HEK293 (cell line): ENCODE results near the gene PCDHB8.
"Not testable (repeated sequence)": the region's sequence is repeated elsewhere in the genome, so short reads cannot be mapped to it uniquely, and the experiment has no call there.

Experiments
- TCF7L2 ChIP-seq: IDR thresholded peaks from 2 replicates; pipeline ENCODE4 v1.6.1; 2011; ENCODE audit warnings: low read depth, mild to moderate bottlenecking, inconsistent platforms, low read length, moderate library complexity, borderline replicate concordance
- ZNF239 ChIP-seq: fragments of 450-650 bp; formaldehyde crosslinking; IDR thresholded peaks from 2 replicates; pipeline ENCODE4 v1.5.1; 2016; ENCODE audit warnings: missing biosample characterization, missing genetic modification characterization
- ZNF426 ChIP-seq: fragments of 450-650 bp; formaldehyde crosslinking; IDR thresholded peaks from 2 replicates; pipeline ENCODE4 v1.5.1; 2017; ENCODE audit warnings: missing biosample characterization, missing genetic modification characterization, mild to moderate bottlenecking, inconsistent platforms, moderate library complexity
- ZNF76 ChIP-seq: fragments of 450-650 bp; formaldehyde crosslinking; IDR thresholded peaks from 2 replicates; pipeline ENCODE4; 2016; ENCODE audit warnings: low read depth, missing biosample characterization, missing genetic modification characterization, borderline replicate concordance
- TF ChIP-seq, protein P1 (sequence below): fragments of 450-650 bp; formaldehyde crosslinking; IDR thresholded peaks from 2 replicates; pipeline ENCODE4 v1.5.1; 2016; ENCODE audit warnings: missing biosample characterization, missing genetic modification characterization

DNA sequence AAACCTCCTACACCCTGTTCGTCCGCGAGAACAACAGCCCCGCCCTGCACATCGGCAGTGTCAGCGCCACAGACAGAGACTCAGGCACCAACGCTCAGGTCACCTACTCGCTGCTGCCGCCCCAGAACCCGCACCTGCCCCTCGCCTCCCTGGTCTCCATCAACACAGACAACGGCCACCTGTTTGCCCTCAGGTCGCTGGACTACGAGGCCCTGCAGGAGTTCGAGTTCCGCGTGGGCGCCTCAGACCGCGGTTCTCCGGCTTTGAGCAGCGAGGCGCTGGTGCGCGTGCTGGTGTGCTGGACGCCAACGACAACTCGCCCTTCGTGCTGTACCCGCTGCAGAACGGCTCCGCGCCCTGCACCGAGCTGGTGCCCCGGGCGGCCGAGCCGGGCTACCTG lies 20.2 kb upstream of the PCDHB8 start:
- not testable (repeated sequence) for TF ChIP-seq ZNF76 (tag by site-specific recombination); ZNF239 (tag by site-specific recombination); ZNF426 (tag by site-specific recombination); TCF7L2
- TF ChIP-seq, protein P1, sequence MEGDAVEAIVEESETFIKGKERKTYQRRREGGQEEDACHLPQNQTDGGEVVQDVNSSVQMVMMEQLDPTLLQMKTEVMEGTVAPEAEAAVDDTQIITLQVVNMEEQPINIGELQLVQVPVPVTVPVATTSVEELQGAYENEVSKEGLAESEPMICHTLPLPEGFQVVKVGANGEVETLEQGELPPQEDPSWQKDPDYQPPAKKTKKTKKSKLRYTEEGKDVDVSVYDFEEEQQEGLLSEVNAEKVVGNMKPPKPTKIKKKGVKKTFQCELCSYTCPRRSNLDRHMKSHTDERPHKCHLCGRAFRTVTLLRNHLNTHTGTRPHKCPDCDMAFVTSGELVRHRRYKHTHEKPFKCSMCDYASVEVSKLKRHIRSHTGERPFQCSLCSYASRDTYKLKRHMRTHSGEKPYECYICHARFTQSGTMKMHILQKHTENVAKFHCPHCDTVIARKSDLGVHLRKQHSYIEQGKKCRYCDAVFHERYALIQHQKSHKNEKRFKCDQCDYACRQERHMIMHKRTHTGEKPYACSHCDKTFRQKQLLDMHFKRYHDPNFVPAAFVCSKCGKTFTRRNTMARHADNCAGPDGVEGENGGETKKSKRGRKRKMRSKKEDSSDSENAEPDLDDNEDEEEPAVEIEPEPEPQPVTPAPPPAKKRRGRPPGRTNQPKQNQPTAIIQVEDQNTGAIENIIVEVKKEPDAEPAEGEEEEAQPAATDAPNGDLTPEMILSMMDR = not testable (repeated sequence)
